A673 (cell line): ENCODE measurements around the gene PNMA8A. TPM values are rescaled to one million over a fixed set of nuclear protein-coding genes. Genes with fewer than 3 reads are reported as not detected.

Experiments used
- BruUV-seq: library from RNA; stranded (reverse); fragments of 400-500 nt; replicated peaks from 2 replicates; lab custom pipeline; 2021; lab: Mats Ljungman, UMichigan
- CTCF ChIA-PET: fragments of 300-600 bp; sonication (Branson Sonifier 250); formaldehyde crosslinking; loops from one replicate; lab custom pipeline; 2022; ENCODE audit warnings: antibody characterized with exemption; lab: Charles Lee
- POLR2A ChIA-PET: fragments of 300-600 bp; sonication (Branson Sonifier 250); formaldehyde crosslinking; loops from one replicate; lab custom pipeline; 2022; ENCODE audit warnings: antibody characterized with exemption; ENCODE audit not compliant: low non-redundant PET; lab: Charles Lee
- DNase-seq: peaks from one replicate; pipeline ENCODE4 v3.0.0-alpha.2; 2015; ENCODE audit warnings: low spot score
- H3K27ac ChIP-seq: fragments of 200-600 bp; sonication (generic); 2 replicates; pipeline ENCODE4 v1.5.1; 2016; ENCODE audit warnings: mixed run types, low read depth, mild to moderate bottlenecking, mixed read lengths, antibody characterized with exemption, low read length; ENCODE audit not compliant: poor library complexity, severe bottlenecking
- H3K27me3 ChIP-seq: fragments of 200-600 bp; sonication (generic); replicated peaks from 2 replicates; pipeline ENCODE4 v1.6.1; 2017; ENCODE audit warnings: mixed run types, low read depth, mild to moderate bottlenecking, mixed read lengths, antibody characterized with exemption, low read length; ENCODE audit not compliant: insufficient read depth, poor library complexity
- H3K36me3 ChIP-seq: fragments of 200-600 bp; sonication (generic); 2 replicates; pipeline ENCODE4 v1.6.1; 2016; ENCODE audit warnings: mixed run types, mild to moderate bottlenecking, mixed read lengths, antibody characterized with exemption, low read length; ENCODE audit not compliant: insufficient read depth, poor library complexity, severe bottlenecking
- H3K4me1 ChIP-seq: fragments of 200-600 bp; sonication (generic); 2 replicates; pipeline ENCODE4 v1.6.1; 2017; ENCODE audit warnings: mixed run types, mild to moderate bottlenecking, mixed read lengths, antibody characterized with exemption, low read length; ENCODE audit not compliant: insufficient read depth, poor library complexity, severe bottlenecking
- H3K4me3 ChIP-seq: fragments of 200-600 bp; sonication (generic); 2 replicates; pipeline ENCODE4 v1.5.1; 2016; ENCODE audit warnings: low read depth, mixed run types, mild to moderate bottlenecking, mixed read lengths, low read length; ENCODE audit not compliant: poor library complexity, severe bottlenecking
- H3K9me3 ChIP-seq: fragments of 200-600 bp; sonication (generic); 2 replicates; pipeline ENCODE4 v1.6.1; 2016; ENCODE audit warnings: mixed run types, low read depth, mild to moderate bottlenecking, mixed read lengths, antibody characterized with exemption, low read length; ENCODE audit not compliant: poor library complexity, severe bottlenecking
- CTCF ChIP-seq: fragments of 300-800, 200-600 bp; sonication (generic); conservative IDR thresholded peaks from 2 replicates; pipeline ENCODE4 v1.5.1; 2017; ENCODE audit warnings: low read depth, mild to moderate bottlenecking, antibody characterized with exemption, low read length, moderate library complexity, mixed read lengths
- EZH2 ChIP-seq: fragments of 200-600 bp; sonication (generic); IDR thresholded peaks from 2 replicates; pipeline ENCODE4 v1.6.1; 2017; ENCODE audit warnings: borderline replicate concordance, low read depth, mild to moderate bottlenecking, mixed read lengths, antibody characterized with exemption, low read length; ENCODE audit not compliant: poor library complexity, severe bottlenecking
- intact Hi-C: fragments of 100-400 bp; cut with micrococcal nuclease; formaldehyde crosslinking; loops from one replicate; pipeline ENCODE4 v1.10.0; 2022; ENCODE audit not compliant: unreplicated experiment
- total RNA-seq: library from RNA; stranded (reverse); gene quantifications from 2 replicates; pipeline ENCODE4 v1.2.3, GENCODE V29; 2021

The PNMA8A gene
- total RNA-seq, 1 experiment from 2014 or later = 12.8 TPM

DNA sequence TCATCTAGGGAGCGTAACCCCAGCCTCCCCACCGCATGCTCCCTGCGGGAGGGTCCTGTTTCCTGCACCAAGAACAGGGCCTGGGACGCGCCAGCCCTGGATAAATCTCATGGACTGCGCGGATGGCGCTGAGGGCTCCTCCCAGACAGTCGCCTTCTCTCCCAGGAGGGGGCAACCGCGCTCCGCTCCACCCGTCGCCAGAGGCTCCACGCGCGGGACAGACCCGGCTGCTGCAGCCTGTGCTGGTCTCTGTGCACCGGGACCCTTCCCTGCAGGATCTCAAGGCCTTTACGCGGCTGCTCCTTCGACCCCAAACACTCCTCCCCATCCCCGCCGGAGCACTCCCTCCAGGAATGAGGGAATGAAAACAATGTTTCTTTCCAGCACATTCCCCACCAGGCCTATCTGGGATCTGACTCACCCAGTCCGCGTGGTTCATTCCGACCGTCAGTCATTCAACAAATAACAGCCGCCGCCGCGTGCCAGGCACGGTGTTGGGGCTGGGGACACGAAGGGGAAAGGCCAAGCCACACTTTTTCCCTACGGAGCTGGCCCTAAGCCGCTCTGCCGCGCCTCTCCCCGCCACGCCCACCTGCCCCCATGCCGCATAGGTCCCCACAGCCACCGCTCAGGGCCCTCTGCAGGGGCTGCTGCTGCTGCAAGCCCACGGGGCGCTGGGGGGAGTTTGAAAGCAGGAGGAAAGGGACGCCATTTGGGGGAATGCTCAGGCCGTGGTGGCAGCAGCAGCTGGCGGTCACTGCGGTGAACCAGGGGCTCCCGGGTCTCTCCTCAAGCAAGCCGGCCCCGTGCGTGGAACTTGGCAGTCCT is 18.3 kb upstream of the PNMA8A start:
- intact Hi-C loops = loop anchor here (10.0 kb wide), 1 partner anchor 205 kb away; no protein-coding TSS in a partner anchor
- no peaks in the 10 kb centered on the region for H3K36me3 ChIP-seq
- no peak overlapping the region for H3K4me3 ChIP-seq
- no TSS peak for BruUV-seq
- ChIA-PET CTCF (interaction anchor here (0.6 to 2.3 kb wide), 4 partner anchors 24 to 209 kb away, joined by 4 to 14 read pairs (median 4); no protein-coding TSS in a partner anchor), POLR2A (no interaction called here)
- no peak overlapping the region for H3K27ac ChIP-seq
- H3K27me3 ChIP-seq = no peaks in the 10 kb centered on the region
- H3K4me1 ChIP-seq = no peaks in the 10 kb centered on the region
- no peak for DNase-seq
- no peaks in the 10 kb centered on the region for H3K9me3 ChIP-seq
- TF ChIP-seq EZH2 = no peak
- TF ChIP-seq CTCF = peak; percentile 33; the same call in 1 of the 2 replicates

DNA sequence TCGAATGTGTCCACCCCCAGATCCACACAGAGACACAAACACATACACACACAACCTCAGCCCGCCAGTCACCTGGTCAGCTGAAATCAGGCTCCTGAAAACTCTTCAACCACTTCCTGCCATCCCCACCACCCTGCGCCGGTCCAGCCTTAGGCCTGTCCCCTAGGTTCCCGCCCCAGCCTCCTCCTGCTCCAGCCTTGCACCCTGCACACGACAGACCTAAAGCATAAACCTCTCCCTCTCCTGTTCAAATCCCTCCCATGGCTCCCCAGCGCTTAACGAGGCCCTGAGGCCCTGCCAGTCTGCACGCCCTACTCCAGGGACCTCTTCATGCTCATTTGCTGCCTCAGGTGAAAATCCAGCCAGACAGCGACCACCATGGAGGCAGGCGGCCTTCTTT is 17.2 kb upstream of the PNMA8A start:
- ChIA-PET POLR2A (no interaction called here), CTCF (interaction anchor here (0.6 to 2.3 kb wide), 4 partner anchors 26 to 208 kb away, joined by 3 to 14 read pairs (median 5); no protein-coding TSS in a partner anchor)
- intact Hi-C loops = loop anchor here (10.0 kb wide), 1 partner anchor 204 kb away; no protein-coding TSS in a partner anchor
- H3K27me3 ChIP-seq = no peaks in the 10 kb centered on the region
- no peaks in the 10 kb centered on the region for H3K9me3 ChIP-seq
- no peak overlapping the region for H3K4me3 ChIP-seq
- H3K27ac ChIP-seq = no peak overlapping the region
- TF ChIP-seq EZH2 (no peak), CTCF (no peak)
- DNase-seq = no peak
- BruUV-seq = no TSS peak
- H3K4me1 ChIP-seq = no peaks in the 10 kb centered on the region
- no peaks in the 10 kb centered on the region for H3K36me3 ChIP-seq

DNA sequence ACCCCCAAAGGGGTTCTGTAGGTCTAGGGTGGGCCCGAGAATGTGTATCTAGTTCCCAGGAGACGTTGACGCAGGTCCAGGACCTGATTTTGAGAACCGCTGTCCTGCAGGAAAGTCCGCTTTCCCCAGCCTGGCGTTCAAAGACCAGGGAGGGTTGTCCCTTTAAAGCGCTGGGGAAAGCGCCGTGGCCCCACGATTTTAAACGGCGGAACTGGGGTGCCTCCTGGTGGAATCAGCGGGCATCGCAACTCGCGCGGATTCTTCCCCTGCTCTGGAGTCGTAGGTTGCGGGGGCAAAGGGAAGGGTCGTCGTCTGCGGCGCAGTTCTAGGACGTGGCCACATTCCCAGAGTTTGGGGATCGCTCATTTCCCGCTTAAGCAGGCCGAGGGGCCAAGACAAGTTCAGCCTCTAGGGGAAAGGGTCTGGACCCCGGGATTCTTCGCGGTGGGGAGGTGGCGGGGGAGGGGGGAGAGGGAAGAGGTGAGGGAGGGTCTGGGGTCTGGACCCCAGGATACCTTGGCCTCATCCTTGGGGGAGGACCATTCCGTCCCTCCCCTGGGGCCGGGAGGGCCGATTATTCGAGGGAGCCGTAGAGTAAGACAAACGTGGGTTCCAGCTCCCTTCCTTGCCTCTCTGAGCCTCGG is 16.6 kb upstream of the PNMA8A start:
- intact Hi-C loops = loop anchor here (1.0 to 10.0 kb wide), 2 partner anchors 86 to 203 kb away; no protein-coding TSS in a partner anchor
- no TSS peak for BruUV-seq
- no peaks in the 10 kb centered on the region for H3K9me3 ChIP-seq
- CTCF ChIA-PET = interaction anchor here (0.5 to 2.3 kb wide), 6 partner anchors 83 to 842 kb away, joined by 3 to 14 read pairs (median 3); no protein-coding TSS in a partner anchor
- H3K27me3 ChIP-seq = no peaks in the 10 kb centered on the region
- no peaks in the 10 kb centered on the region for H3K4me1 ChIP-seq
- H3K4me3 ChIP-seq = peak overlapping the region; percentile 37
- POLR2A ChIA-PET = no interaction called here
- no peaks in the 10 kb centered on the region for H3K36me3 ChIP-seq
- DNase-seq = peak; percentile 83
- H3K27ac ChIP-seq = no peak overlapping the region
- TF ChIP-seq EZH2 = no peak
- peak; percentile 97 for TF ChIP-seq CTCF
